SH-SY5Y (cell line): Measurements from ENCODE around the gene SLC12A2.

ENCODE experiments used
- GATA2 ChIP-seq: IDR thresholded peaks from 2 replicates; pipeline ENCODE4 v1.6.1; 2011; ENCODE audit warnings: mild to moderate bottlenecking, low read depth, low read length
- GATA3 ChIP-seq: IDR thresholded peaks from 2 replicates; pipeline ENCODE4 v1.6.1; 2011; ENCODE audit warnings: low read depth, mild to moderate bottlenecking, low read length, moderate library complexity

The SLC12A2 gene

GRCh38 chr5:128111818-128112448, 28.4 kb downstream of the SLC12A2 start:
- TF ChIP-seq GATA2 (no peak), GATA3 (no peak)

- TF ChIP-seq GATA2 (no peak), GATA3 (no peak)
Measured at GRCh38 chr5:128116445-128116844, 32.9 kb downstream of the SLC12A2 start.

- no peak for TF ChIP-seq GATA3
- no peak for TF ChIP-seq GATA2
Measured at GRCh38 chr5:128118214-128118613, 34.6 kb downstream of the SLC12A2 start.

- no peak for TF ChIP-seq GATA3
- TF ChIP-seq GATA2 = no peak
Measured at GRCh38 chr5:128121651-128122050, 38.1 kb downstream of the SLC12A2 start.

- TF ChIP-seq GATA2 (no peak), GATA3 (no peak)
Measured at GRCh38 chr5:128123936-128124335, 40.4 kb downstream of the SLC12A2 start.

- TF ChIP-seq GATA3 (no peak), GATA2 (no peak)
Measured at GRCh38 chr5:128126241-128126640, 42.7 kb downstream of the SLC12A2 start.

- no peak for TF ChIP-seq GATA2
- no peak for TF ChIP-seq GATA3
Measured at GRCh38 chr5:128132499-128132898, 48.9 kb downstream of the SLC12A2 start.

GRCh38 chr5:128135286-128135685, 51.7 kb downstream of the SLC12A2 start:
- no peak for TF ChIP-seq GATA3
- TF ChIP-seq GATA2 = no peak

GRCh38 chr5:128143911-128144310, 60.3 kb downstream of the SLC12A2 start:
- TF ChIP-seq GATA3 (no peak), GATA2 (no peak)

GRCh38 chr5:128144491-128144890, 60.9 kb downstream of the SLC12A2 start:
- TF ChIP-seq GATA2 = no peak
- no peak for TF ChIP-seq GATA3

- no peak for TF ChIP-seq GATA2
Measured at GRCh38 chr5:128146671-128147070, 63.1 kb downstream of the SLC12A2 start.

- peak; percentile 72 for TF ChIP-seq GATA3
- peak; percentile 85 for TF ChIP-seq GATA2
Measured at GRCh38 chr5:128154943-128155342, 71.4 kb downstream of the SLC12A2 start.

- no peak for TF ChIP-seq GATA3
- TF ChIP-seq GATA2 = no peak
Measured at GRCh38 chr5:128155776-128156175, 72.2 kb downstream of the SLC12A2 start.

- no peak for TF ChIP-seq GATA3
- TF ChIP-seq GATA2 = no peak
Measured at GRCh38 chr5:128156521-128156920, 73.0 kb downstream of the SLC12A2 start.

GRCh38 chr5:128158342-128158741, 74.8 kb downstream of the SLC12A2 start:
- no peak for TF ChIP-seq GATA2
- no peak for TF ChIP-seq GATA3

- TF ChIP-seq GATA2 (no peak), GATA3 (no peak)
Measured at GRCh38 chr5:128163991-128164390, 80.4 kb downstream of the SLC12A2 start.
